ENCODE measurements around the gene LAMB1. TPM values are rescaled to one million over a fixed set of nuclear protein-coding genes. Genes with fewer than 3 reads are reported as not detected.

Gene LAMB1
- total RNA-seq, 2 experiments from 2014 or later, result not detected

GRCh38 chr7:107971100-107971499 is 31.9 kb downstream of the LAMB1 start:
- H3K36me3 Mint-ChIP-seq (ENCODE audit: low read depth), result no peaks in the 10 kb centered on the region
- Histone ChIP-seq H3K27me3 (ENCODE audit: control insufficient read depth in 1 of 2, insufficient read depth in 2 of 2, low read length in 2 of 2) (no peaks in the 10 kb centered on the region), H3K4me1 (ENCODE audit: insufficient read depth, low read length) (no peaks in the 10 kb centered on the region), H3K4me3 (ENCODE audit: low read length) (no peak overlapping the region), H3K9me3 (ENCODE audit: control insufficient read depth in 1 of 2, insufficient read depth in 1 of 2, low read length in 2 of 2) (no peaks in the 10 kb centered on the region), H3K27ac (ENCODE audit: low read depth in 1 of 2, low read length in 2 of 2) (no peak overlapping the region), H3K36me3 (ENCODE audit: insufficient read depth, low read length) (no peaks in the 10 kb centered on the region)
- no peak overlapping the region for H3K27ac Mint-ChIP-seq
- TF ChIP-seq CTCF (IDR thresholded peaks at IDR 0.05), result no peak
- ChIA-PET POLR2A (no interaction called here), CTCF (no interaction called here)
- H3K27me3 Mint-ChIP-seq, result no peaks in the 10 kb centered on the region
- DNase-seq, result no peak
- ATAC-seq (ENCODE audit: poor library complexity), result no peak
- no peaks in the 10 kb centered on the region for H3K9me3 Mint-ChIP-seq
- intact Hi-C loops (cut with DNase I, micrococcal nuclease), result no loop called here
- H3K4me3 Mint-ChIP-seq, result no peak overlapping the region
- H3K4me1 Mint-ChIP-seq (ENCODE audit: low read depth), result no peaks in the 10 kb centered on the region

GRCh38 chr7:107969856-107970255 is 33.1 kb downstream of the LAMB1 start:
- H3K36me3 Mint-ChIP-seq (ENCODE audit: low read depth), result no peaks in the 10 kb centered on the region
- no peak overlapping the region for H3K4me3 Mint-ChIP-seq
- Histone ChIP-seq H3K27me3 (ENCODE audit: control insufficient read depth in 1 of 2, insufficient read depth in 2 of 2, low read length in 2 of 2) (no peaks in the 10 kb centered on the region), H3K36me3 (ENCODE audit: insufficient read depth, low read length) (no peaks in the 10 kb centered on the region), H3K4me1 (ENCODE audit: insufficient read depth, low read length) (no peaks in the 10 kb centered on the region), H3K9me3 (ENCODE audit: control insufficient read depth in 1 of 2, insufficient read depth in 1 of 2, low read length in 2 of 2) (no peaks in the 10 kb centered on the region), H3K4me3 (ENCODE audit: low read length) (no peak overlapping the region), H3K27ac (ENCODE audit: low read depth in 1 of 2, low read length in 2 of 2) (no peak overlapping the region)
- DNase-seq (no peak), ATAC-seq (ENCODE audit: poor library complexity) (no peak)
- no peaks in the 10 kb centered on the region for H3K4me1 Mint-ChIP-seq (ENCODE audit: low read depth)
- no peak overlapping the region for H3K27ac Mint-ChIP-seq
- H3K9me3 Mint-ChIP-seq, result no peaks in the 10 kb centered on the region
- ChIA-PET CTCF (no interaction called here), POLR2A (no interaction called here)
- TF ChIP-seq CTCF (IDR thresholded peaks at IDR 0.05), result no peak
- H3K27me3 Mint-ChIP-seq, result no peaks in the 10 kb centered on the region
- intact Hi-C loops (cut with DNase I, micrococcal nuclease), result no loop called here

- Mint-ChIP-seq H3K4me3 (no peak overlapping the region), H3K9me3 (no peaks in the 10 kb centered on the region), H3K36me3 (ENCODE audit: low read depth) (no peaks in the 10 kb centered on the region), H3K27ac (no peak overlapping the region), H3K27me3 (no peaks in the 10 kb centered on the region), H3K4me1 (ENCODE audit: low read depth) (no peaks in the 10 kb centered on the region)
- DNase-seq (no peak), ATAC-seq (ENCODE audit: poor library complexity) (no peak)
- Histone ChIP-seq H3K27ac (ENCODE audit: low read depth in 1 of 2, low read length in 2 of 2) (no peak overlapping the region), H3K4me3 (ENCODE audit: low read length) (no peak overlapping the region), H3K9me3 (ENCODE audit: control insufficient read depth in 1 of 2, insufficient read depth in 1 of 2, low read length in 2 of 2) (no peaks in the 10 kb centered on the region), H3K36me3 (ENCODE audit: insufficient read depth, low read length) (no peaks in the 10 kb centered on the region), H3K27me3 (ENCODE audit: control insufficient read depth in 1 of 2, insufficient read depth in 2 of 2, low read length in 2 of 2) (no peaks in the 10 kb centered on the region), H3K4me1 (ENCODE audit: insufficient read depth, low read length) (no peaks in the 10 kb centered on the region)
- ChIA-PET CTCF (no interaction called here), POLR2A (no interaction called here)
- no peak for TF ChIP-seq CTCF (IDR thresholded peaks at IDR 0.05)
- intact Hi-C loops (cut with DNase I, micrococcal nuclease), result no loop called here
These were observed 34.5 kb downstream of the LAMB1 start for GRCh38 chr7:107968449-107968848.

All from CD4-positive, alpha-beta T cell (primary cell).